Measurements from ENCODE around the gene SLC25A44. TPM values are rescaled to one million over a fixed set of nuclear protein-coding genes. Genes with fewer than 3 reads are reported as not detected.

The SLC25A44 gene
- total RNA-seq, 1 donor from 2014 or later = 22.0 TPM

- H3K4me3 Mint-ChIP-seq (ENCODE audit: unreplicated experiment) = no peak overlapping the region
- peaks cover 20% of the 10 kb centered on the region for H3K27me3 Mint-ChIP-seq (ENCODE audit: unreplicated experiment)
- peaks cover 58% of the 10 kb centered on the region for H3K4me1 Mint-ChIP-seq (ENCODE audit: unreplicated experiment)
- no peaks in the 10 kb centered on the region for H3K36me3 Mint-ChIP-seq (ENCODE audit: low read depth, unreplicated experiment)
- H3K27ac Mint-ChIP-seq (ENCODE audit: unreplicated experiment) = no peak overlapping the region
- DNase-seq (ENCODE audit: low spot score) = no peak
- H3K9me3 Mint-ChIP-seq (ENCODE audit: unreplicated experiment) = no peaks in the 10 kb centered on the region
- TF ChIP-seq, protein P1, sequence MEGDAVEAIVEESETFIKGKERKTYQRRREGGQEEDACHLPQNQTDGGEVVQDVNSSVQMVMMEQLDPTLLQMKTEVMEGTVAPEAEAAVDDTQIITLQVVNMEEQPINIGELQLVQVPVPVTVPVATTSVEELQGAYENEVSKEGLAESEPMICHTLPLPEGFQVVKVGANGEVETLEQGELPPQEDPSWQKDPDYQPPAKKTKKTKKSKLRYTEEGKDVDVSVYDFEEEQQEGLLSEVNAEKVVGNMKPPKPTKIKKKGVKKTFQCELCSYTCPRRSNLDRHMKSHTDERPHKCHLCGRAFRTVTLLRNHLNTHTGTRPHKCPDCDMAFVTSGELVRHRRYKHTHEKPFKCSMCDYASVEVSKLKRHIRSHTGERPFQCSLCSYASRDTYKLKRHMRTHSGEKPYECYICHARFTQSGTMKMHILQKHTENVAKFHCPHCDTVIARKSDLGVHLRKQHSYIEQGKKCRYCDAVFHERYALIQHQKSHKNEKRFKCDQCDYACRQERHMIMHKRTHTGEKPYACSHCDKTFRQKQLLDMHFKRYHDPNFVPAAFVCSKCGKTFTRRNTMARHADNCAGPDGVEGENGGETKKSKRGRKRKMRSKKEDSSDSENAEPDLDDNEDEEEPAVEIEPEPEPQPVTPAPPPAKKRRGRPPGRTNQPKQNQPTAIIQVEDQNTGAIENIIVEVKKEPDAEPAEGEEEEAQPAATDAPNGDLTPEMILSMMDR (IDR thresholded peaks at IDR 0.05; ENCODE audit: unreplicated experiment) = no peak
Measured at GRCh38 chr1:156157506-156157905, 36.4 kb upstream of the SLC25A44 start.

DNA sequence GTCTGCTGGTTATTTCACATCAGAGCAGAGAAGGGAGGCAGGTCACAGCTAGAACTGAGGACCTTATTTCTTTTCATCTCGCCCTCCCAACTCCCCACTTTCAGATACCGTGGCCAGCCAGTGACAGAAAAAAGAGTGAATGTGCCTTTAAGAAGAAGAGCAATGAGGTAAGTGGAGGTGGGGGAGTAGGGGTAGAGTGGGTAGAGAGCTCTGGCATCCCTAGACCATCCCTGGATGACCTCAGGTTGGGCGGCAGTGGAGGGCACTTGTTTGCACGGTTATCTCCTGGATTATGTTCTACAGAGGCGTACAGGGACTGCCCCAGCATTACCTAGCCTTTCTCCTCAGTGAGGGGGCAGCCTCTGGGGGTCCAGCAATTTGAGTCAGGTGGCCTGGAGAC is 35.9 kb upstream of the SLC25A44 start:
- TF ChIP-seq, protein P1 (IDR thresholded peaks at IDR 0.05; ENCODE audit: unreplicated experiment) = no peak
- Mint-ChIP-seq H3K27me3 (ENCODE audit: unreplicated experiment) (peaks cover 18% of the 10 kb centered on the region), H3K4me3 (ENCODE audit: unreplicated experiment) (no peak overlapping the region), H3K27ac (ENCODE audit: unreplicated experiment) (no peak overlapping the region), H3K9me3 (ENCODE audit: unreplicated experiment) (no peaks in the 10 kb centered on the region), H3K36me3 (ENCODE audit: low read depth, unreplicated experiment) (no peaks in the 10 kb centered on the region), H3K4me1 (ENCODE audit: unreplicated experiment) (peaks cover 54% of the 10 kb centered on the region)
- no peak for DNase-seq (ENCODE audit: low spot score)

GRCh38 chr1:156160000-156160742 is 33.7 kb upstream of the SLC25A44 start:
- TF ChIP-seq, protein P1 (IDR thresholded peaks at IDR 0.05; ENCODE audit: unreplicated experiment) = no peak
- Mint-ChIP-seq H3K9me3 (ENCODE audit: unreplicated experiment) (no peaks in the 10 kb centered on the region), H3K27me3 (ENCODE audit: unreplicated experiment) (peaks cover 12% of the 10 kb centered on the region), H3K4me1 (ENCODE audit: unreplicated experiment) (peaks cover 41% of the 10 kb centered on the region), H3K4me3 (ENCODE audit: unreplicated experiment) (peak overlapping the region; percentile 71), H3K36me3 (ENCODE audit: low read depth, unreplicated experiment) (no peaks in the 10 kb centered on the region), H3K27ac (ENCODE audit: unreplicated experiment) (no peak overlapping the region)
- no peak for DNase-seq (ENCODE audit: low spot score)

DNA sequence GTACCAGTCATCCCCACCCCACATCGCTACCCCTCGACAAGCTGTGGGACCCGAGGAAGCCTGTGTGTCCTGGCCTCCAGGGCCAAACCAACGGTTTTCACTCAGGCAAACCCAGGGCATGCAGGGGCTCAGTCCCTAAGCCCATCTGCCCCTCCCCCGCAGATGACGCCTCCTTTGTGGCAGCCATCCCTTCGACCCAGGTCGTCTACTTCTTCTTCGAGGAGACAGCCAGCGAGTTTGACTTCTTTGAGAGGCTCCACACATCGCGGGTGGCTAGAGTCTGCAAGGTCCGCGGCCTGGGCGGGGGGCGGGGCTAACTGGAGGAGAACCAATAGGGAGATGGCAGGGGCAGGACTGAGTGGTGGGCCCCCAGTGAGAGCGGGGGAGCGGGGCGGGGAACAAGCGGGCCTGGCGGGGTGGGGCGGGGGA is 33.1 kb upstream of the SLC25A44 start:
- Mint-ChIP-seq H3K36me3 (ENCODE audit: low read depth, unreplicated experiment) (no peaks in the 10 kb centered on the region), H3K4me3 (ENCODE audit: unreplicated experiment) (peak overlapping the region; percentile 71), H3K27me3 (ENCODE audit: unreplicated experiment) (peaks cover 11% of the 10 kb centered on the region), H3K4me1 (ENCODE audit: unreplicated experiment) (peaks cover 38% of the 10 kb centered on the region), H3K27ac (ENCODE audit: unreplicated experiment) (no peak overlapping the region), H3K9me3 (ENCODE audit: unreplicated experiment) (no peaks in the 10 kb centered on the region)
- TF ChIP-seq, protein P1 (IDR thresholded peaks at IDR 0.05; ENCODE audit: unreplicated experiment) = no peak
- DNase-seq (ENCODE audit: low spot score) = peak; percentile 61

DNA sequence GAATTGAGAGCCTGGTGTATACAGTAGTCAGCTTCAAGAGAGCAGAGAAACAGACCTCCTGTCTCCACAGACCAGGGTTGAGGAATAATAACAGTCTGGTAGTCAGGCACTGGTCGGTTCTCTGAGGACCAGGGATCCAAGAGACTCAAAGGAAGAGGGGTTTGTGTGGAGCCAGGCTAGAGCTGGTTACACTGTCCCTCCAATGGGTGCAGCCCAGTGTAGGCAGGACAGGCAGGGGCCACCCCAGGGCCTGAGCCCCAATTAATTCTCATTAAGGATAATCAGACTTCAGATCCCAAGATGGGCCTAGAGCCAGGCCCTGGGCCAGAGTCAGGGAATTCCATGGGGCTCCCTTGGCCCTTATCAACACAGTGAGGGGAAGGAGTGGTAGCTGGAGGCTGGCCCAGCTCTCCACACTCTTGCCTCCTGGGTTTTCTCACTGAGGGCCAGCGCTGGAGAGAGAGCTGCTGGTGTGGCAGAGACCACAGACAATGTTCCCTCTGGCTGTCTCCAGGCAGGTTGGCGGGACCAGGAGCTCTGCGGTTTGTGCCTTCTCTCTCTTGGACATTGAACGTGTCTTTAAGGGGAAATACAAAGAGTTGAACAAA is 31.4 kb upstream of the SLC25A44 start:
- Mint-ChIP-seq H3K4me1 (ENCODE audit: unreplicated experiment) (peaks cover 27% of the 10 kb centered on the region), H3K27ac (ENCODE audit: unreplicated experiment) (no peak overlapping the region), H3K9me3 (ENCODE audit: unreplicated experiment) (no peaks in the 10 kb centered on the region), H3K4me3 (ENCODE audit: unreplicated experiment) (no peak overlapping the region), H3K27me3 (ENCODE audit: unreplicated experiment) (peaks cover 6% of the 10 kb centered on the region), H3K36me3 (ENCODE audit: low read depth, unreplicated experiment) (no peaks in the 10 kb centered on the region)
- TF ChIP-seq, protein P1 (IDR thresholded peaks at IDR 0.05; ENCODE audit: unreplicated experiment) = no peak
- DNase-seq (ENCODE audit: low spot score) = no peak

Measured in endothelial cell (in vitro differentiated cells).